ENCODE measurements around the gene ARF3. TPM values are rescaled to one million over a fixed set of nuclear protein-coding genes. Genes with fewer than 3 reads are reported as not detected.

Gene ARF3
- total RNA-seq, 1 donor from 2014 or later, result 101 TPM

- no peak for DNase-seq (ENCODE audit: low read depth)
- TF ChIP-seq CTCF (IDR thresholded peaks at IDR 0.05; ENCODE audit: insufficient read depth, low read length, poor library complexity, severe bottlenecking), result no peak
- no peaks in the 10 kb centered on the region for H3K27me3 ChIP-seq (ENCODE audit: control insufficient read depth, insufficient read depth, low read length)
- peaks cover 6% of the 10 kb centered on the region for H3K36me3 ChIP-seq (ENCODE audit: control insufficient read depth, insufficient read depth, low read length)
- no peak overlapping the region for H3K4me3 ChIP-seq (ENCODE audit: low read depth, low read length)
These were observed 4.6 kb downstream of the ARF3 start for GRCh38 chr12:48952691-48953090.

DNA sequence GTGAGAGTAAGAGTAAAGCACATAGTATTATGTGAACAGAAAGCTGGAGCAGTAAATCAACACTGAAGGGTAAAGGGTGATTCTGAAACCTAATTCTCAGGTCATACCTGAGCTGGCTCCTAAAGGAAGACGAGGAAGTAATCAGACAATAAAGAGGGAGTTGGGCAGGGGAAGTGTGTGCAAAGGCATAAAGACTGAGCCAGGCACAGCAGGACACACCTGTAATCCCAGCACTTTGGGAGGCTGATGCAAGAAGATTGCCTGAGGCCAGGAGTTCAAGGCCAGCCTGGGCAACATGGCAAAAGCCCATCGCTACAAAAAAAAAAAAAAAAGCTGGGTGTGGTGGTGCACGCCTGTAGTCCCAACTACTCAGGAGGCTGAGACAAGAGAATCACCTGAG lies 9.6 kb downstream of the ARF3 start:
- no peak overlapping the region for H3K4me3 ChIP-seq (ENCODE audit: low read depth, low read length)
- no peak for DNase-seq (ENCODE audit: low read depth)
- no peak for TF ChIP-seq CTCF (IDR thresholded peaks at IDR 0.05; ENCODE audit: insufficient read depth, low read length, poor library complexity, severe bottlenecking)
- H3K36me3 ChIP-seq (ENCODE audit: control insufficient read depth, insufficient read depth, low read length), result peaks cover 2% of the 10 kb centered on the region
- H3K27me3 ChIP-seq (ENCODE audit: control insufficient read depth, insufficient read depth, low read length), result no peaks in the 10 kb centered on the region

GRCh38 chr12:48946943-48947342 lies 10.3 kb downstream of the ARF3 start:
- H3K36me3 ChIP-seq (ENCODE audit: control insufficient read depth, insufficient read depth, low read length), result no peaks in the 10 kb centered on the region
- no peak overlapping the region for H3K4me3 ChIP-seq (ENCODE audit: low read depth, low read length)
- no peak for TF ChIP-seq CTCF (IDR thresholded peaks at IDR 0.05; ENCODE audit: insufficient read depth, low read length, poor library complexity, severe bottlenecking)
- H3K27me3 ChIP-seq (ENCODE audit: control insufficient read depth, insufficient read depth, low read length), result no peaks in the 10 kb centered on the region
- DNase-seq (ENCODE audit: low read depth), result no peak

DNA sequence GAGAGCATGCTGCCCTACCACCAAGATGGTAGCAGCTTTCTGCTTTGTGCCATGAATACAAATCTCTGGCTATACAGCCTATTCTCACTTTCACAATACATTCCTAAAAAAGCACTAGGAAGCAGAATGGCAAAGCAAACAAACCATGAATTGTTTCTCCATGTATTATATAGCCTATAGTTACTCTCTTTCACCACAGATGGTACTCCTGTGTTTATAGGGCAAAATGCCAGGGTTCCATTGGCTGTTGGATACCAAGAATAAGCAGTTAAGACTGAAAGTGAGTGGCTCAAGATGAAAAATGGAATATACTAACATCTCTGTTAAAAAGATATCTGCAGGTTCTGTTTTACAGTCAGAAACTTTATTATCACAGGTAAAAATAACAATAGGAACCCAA lies 11.1 kb downstream of the ARF3 start:
- no peak for TF ChIP-seq CTCF (IDR thresholded peaks at IDR 0.05; ENCODE audit: insufficient read depth, low read length, poor library complexity, severe bottlenecking)
- Histone ChIP-seq H3K36me3 (ENCODE audit: control insufficient read depth, insufficient read depth, low read length) (no peaks in the 10 kb centered on the region), H3K4me3 (ENCODE audit: low read depth, low read length) (no peak overlapping the region), H3K27me3 (ENCODE audit: control insufficient read depth, insufficient read depth, low read length) (no peaks in the 10 kb centered on the region)
- DNase-seq (ENCODE audit: low read depth), result no peak

DNA sequence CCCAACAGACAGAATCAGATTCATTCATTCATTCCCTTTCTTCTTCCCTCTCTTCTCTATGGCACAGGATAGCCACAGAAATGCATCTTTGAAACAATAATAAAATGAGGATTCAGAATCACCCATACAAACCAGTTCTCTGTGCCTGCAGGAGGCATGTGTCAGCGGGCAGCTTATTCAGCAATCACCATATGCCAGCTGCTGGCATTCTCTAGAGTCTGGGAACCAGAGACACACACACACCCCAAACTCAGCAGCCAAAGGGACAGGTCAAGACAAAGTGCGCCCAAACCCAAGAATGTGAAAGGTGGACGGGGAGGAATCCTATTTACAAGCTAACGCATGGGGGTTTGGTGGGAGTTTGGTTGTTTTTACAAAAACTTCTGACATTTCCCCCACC lies 14.1 kb downstream of the ARF3 start:
- Histone ChIP-seq H3K4me3 (ENCODE audit: low read depth, low read length) (no peak overlapping the region), H3K36me3 (ENCODE audit: control insufficient read depth, insufficient read depth, low read length) (peaks cover 2% of the 10 kb centered on the region), H3K27me3 (ENCODE audit: control insufficient read depth, insufficient read depth, low read length) (no peaks in the 10 kb centered on the region)
- no peak for DNase-seq (ENCODE audit: low read depth)
- TF ChIP-seq CTCF (IDR thresholded peaks at IDR 0.05; ENCODE audit: insufficient read depth, low read length, poor library complexity, severe bottlenecking), result no peak

DNA sequence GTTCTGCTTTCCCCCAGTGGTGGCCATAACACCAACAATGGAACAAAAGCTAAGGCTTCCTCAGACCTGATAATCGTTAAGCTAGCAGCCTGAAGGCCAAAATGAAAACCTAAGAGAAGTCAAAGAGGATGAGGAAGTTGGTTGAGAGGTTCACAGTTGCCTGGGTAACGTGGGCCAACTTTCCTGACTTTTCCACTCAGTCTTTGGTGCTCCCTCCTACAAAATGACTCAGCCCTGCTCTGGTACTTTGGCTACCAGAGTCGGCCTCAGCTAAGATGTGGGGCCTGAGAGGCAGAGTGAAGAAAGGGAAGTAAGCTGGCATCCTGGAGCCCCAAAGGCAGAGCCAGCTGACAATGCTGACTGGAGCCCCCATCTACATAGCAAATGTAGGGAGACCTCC lies 17.1 kb downstream of the ARF3 start:
- H3K36me3 ChIP-seq (ENCODE audit: control insufficient read depth, insufficient read depth, low read length), result peaks cover 3% of the 10 kb centered on the region

More for the DNA sequence above, 17.1 kb downstream of the ARF3 start:
- TF ChIP-seq CTCF (IDR thresholded peaks at IDR 0.05; ENCODE audit: insufficient read depth, low read length, poor library complexity, severe bottlenecking), result no peak
- Histone ChIP-seq H3K4me3 (ENCODE audit: low read depth, low read length) (no peak overlapping the region), H3K27me3 (ENCODE audit: control insufficient read depth, insufficient read depth, low read length) (no peaks in the 10 kb centered on the region)
- no peak for DNase-seq (ENCODE audit: low read depth)

Measured in kidney epithelial cell (primary cell).